ENCODE data around the gene LSP1.

- TF ChIP-seq CTCF (IDR thresholded peaks at IDR 0.05) (no peak), POLR2A (IDR thresholded peaks at IDR 0.05) (no peak)
Observed at GRCh38 chr11:1906611-1907423, 53.9 kb downstream of the LSP1 start.

All from adrenal gland (tissue), 5 donors.